Measurements from ENCODE around the gene SLC2A10.

DNA sequence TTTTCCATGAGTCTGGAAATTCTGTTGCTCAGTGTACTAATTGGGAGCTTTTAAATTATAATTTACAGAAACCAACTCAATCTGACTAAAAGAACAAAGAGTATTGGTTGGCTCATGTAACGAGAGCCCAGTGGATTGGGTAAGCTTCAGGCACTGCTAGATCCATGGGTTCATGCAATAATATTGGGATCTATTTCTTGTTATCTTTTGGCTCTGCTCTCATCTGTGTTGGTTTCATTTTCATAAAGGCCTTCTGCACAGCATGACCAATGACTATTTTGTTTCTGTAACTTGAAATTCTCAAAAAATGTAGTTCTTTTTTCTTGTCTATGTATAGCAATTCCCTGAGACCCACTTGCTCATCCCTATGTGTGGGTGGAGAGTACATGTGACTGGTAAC lies 12.0 kb downstream of the SLC2A10 start:
- TF ChIP-seq POLR2A (IDR thresholded peaks at IDR 0.05) (no peak), POLR2AphosphoS5 (IDR thresholded peaks at IDR 0.05) (no peak)
- TF ChIP-seq, protein P1, sequence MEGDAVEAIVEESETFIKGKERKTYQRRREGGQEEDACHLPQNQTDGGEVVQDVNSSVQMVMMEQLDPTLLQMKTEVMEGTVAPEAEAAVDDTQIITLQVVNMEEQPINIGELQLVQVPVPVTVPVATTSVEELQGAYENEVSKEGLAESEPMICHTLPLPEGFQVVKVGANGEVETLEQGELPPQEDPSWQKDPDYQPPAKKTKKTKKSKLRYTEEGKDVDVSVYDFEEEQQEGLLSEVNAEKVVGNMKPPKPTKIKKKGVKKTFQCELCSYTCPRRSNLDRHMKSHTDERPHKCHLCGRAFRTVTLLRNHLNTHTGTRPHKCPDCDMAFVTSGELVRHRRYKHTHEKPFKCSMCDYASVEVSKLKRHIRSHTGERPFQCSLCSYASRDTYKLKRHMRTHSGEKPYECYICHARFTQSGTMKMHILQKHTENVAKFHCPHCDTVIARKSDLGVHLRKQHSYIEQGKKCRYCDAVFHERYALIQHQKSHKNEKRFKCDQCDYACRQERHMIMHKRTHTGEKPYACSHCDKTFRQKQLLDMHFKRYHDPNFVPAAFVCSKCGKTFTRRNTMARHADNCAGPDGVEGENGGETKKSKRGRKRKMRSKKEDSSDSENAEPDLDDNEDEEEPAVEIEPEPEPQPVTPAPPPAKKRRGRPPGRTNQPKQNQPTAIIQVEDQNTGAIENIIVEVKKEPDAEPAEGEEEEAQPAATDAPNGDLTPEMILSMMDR (IDR thresholded peaks at IDR 0.05), result no peak
